ENCODE data around the gene CLRN3.

Gene CLRN3

DNA sequence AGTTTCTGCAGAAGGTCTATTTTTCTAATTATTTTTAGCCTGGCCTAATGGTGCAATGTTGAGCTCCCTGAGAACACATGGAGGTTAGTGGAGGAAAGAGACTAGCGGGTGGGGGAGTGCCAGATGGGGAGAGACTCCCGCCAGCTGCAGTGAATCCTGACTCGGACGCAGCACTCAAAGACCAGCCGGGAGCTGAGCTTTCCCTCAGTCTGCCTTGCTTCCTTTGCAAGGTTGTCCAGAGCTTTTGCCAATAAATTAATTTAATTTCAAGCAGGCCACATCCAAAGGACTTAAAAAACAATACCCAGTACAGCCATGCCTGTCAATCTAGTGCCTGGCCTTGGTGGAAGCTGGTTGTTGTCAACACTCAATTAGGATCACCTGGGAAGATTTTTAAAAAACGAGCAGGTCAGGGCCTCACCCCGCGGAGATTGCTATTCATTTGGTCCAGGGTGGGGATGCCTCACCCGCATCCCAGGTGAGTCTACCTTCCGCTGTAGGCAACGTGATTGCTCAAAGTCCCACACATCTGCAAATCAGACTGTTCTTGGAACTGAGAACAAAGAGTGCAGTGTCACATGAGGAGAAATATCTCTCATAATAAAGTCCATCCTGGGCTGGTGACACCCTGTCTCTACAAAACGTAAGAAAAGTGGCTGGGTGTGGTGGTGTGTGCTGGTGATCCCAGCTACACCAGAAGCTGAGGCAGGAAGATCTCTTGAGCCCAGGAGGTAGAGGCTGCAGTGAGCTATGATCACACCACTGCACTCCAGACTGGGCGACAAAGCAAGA is 4.0 kb downstream of the CLRN3 start:
- no peaks in the 10 kb centered on the region for H3K79me2 ChIP-seq (ENCODE audit: insufficient read depth, low read length)
- TF ChIP-seq, protein P1, sequence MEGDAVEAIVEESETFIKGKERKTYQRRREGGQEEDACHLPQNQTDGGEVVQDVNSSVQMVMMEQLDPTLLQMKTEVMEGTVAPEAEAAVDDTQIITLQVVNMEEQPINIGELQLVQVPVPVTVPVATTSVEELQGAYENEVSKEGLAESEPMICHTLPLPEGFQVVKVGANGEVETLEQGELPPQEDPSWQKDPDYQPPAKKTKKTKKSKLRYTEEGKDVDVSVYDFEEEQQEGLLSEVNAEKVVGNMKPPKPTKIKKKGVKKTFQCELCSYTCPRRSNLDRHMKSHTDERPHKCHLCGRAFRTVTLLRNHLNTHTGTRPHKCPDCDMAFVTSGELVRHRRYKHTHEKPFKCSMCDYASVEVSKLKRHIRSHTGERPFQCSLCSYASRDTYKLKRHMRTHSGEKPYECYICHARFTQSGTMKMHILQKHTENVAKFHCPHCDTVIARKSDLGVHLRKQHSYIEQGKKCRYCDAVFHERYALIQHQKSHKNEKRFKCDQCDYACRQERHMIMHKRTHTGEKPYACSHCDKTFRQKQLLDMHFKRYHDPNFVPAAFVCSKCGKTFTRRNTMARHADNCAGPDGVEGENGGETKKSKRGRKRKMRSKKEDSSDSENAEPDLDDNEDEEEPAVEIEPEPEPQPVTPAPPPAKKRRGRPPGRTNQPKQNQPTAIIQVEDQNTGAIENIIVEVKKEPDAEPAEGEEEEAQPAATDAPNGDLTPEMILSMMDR (conservative IDR thresholded peaks at IDR 0.05; ENCODE audit: low read length), result no peak
- TF ChIP-seq EZH2phosphoT487 (IDR thresholded peaks at IDR 0.05; ENCODE audit: borderline replicate concordance), result no peak
- H3K4me2 ChIP-seq (ENCODE audit: low read depth, low read length, poor library complexity, severe bottlenecking), result no peak overlapping the region
- H3K9me2 ChIP-seq (replicated peaks; ENCODE audit: low read depth, low read length), result no peaks in the 10 kb centered on the region
- H4K20me1 ChIP-seq (ENCODE audit: insufficient read depth, low read length, poor library complexity, severe bottlenecking), result no peaks in the 10 kb centered on the region
- H3K4me1 ChIP-seq (ENCODE audit: insufficient read depth, low read length, poor library complexity, severe bottlenecking), result no peaks in the 10 kb centered on the region
- no peaks in the 10 kb centered on the region for H3K27me3 ChIP-seq (ENCODE audit: insufficient read depth, low read length, poor library complexity, severe bottlenecking)
- H3K9ac ChIP-seq (ENCODE audit: low read depth, low read length, poor library complexity, severe bottlenecking), result no peak overlapping the region
- no peaks in the 10 kb centered on the region for H3F3A ChIP-seq (ENCODE audit: low read depth)
- no peak overlapping the region for H2AFZ ChIP-seq (ENCODE audit: low read length)
- H3K9me3 ChIP-seq (ENCODE audit: insufficient read depth, low read depth, low read length), result no peaks in the 10 kb centered on the region
- H3K36me3 ChIP-seq (ENCODE audit: insufficient read depth, low read length), result no peaks in the 10 kb centered on the region
- no peak overlapping the region for H3K4me3 ChIP-seq (ENCODE audit: low read length, poor library complexity, severe bottlenecking)

- no peaks in the 10 kb centered on the region for H4K20me1 ChIP-seq (ENCODE audit: insufficient read depth, low read length, poor library complexity, severe bottlenecking)
- no peaks in the 10 kb centered on the region for H3K79me2 ChIP-seq (ENCODE audit: insufficient read depth, low read length)
- no peak overlapping the region for H3K9ac ChIP-seq (ENCODE audit: low read depth, low read length, poor library complexity, severe bottlenecking)
- H3K9me3 ChIP-seq (ENCODE audit: insufficient read depth, low read depth, low read length), result no peaks in the 10 kb centered on the region
- H2AFZ ChIP-seq (ENCODE audit: low read length), result no peak overlapping the region
- no peak overlapping the region for H3K4me3 ChIP-seq (ENCODE audit: low read length, poor library complexity, severe bottlenecking)
- no peaks in the 10 kb centered on the region for H3K9me2 ChIP-seq (replicated peaks; ENCODE audit: low read depth, low read length)
- TF ChIP-seq EZH2phosphoT487 (IDR thresholded peaks at IDR 0.05; ENCODE audit: borderline replicate concordance), result no peak
- TF ChIP-seq, protein P1 (conservative IDR thresholded peaks at IDR 0.05; ENCODE audit: low read length), result no peak
- no peaks in the 10 kb centered on the region for H3K36me3 ChIP-seq (ENCODE audit: insufficient read depth, low read length)
- H3K4me2 ChIP-seq (ENCODE audit: low read depth, low read length, poor library complexity, severe bottlenecking), result no peak overlapping the region
- H3K27me3 ChIP-seq (ENCODE audit: insufficient read depth, low read length, poor library complexity, severe bottlenecking), result no peaks in the 10 kb centered on the region
- H3K4me1 ChIP-seq (ENCODE audit: insufficient read depth, low read length, poor library complexity, severe bottlenecking), result no peaks in the 10 kb centered on the region
- H3F3A ChIP-seq (ENCODE audit: low read depth), result no peaks in the 10 kb centered on the region
Observed at GRCh38 chr10:127887541-127888415, 5.0 kb downstream of the CLRN3 start.

DNA sequence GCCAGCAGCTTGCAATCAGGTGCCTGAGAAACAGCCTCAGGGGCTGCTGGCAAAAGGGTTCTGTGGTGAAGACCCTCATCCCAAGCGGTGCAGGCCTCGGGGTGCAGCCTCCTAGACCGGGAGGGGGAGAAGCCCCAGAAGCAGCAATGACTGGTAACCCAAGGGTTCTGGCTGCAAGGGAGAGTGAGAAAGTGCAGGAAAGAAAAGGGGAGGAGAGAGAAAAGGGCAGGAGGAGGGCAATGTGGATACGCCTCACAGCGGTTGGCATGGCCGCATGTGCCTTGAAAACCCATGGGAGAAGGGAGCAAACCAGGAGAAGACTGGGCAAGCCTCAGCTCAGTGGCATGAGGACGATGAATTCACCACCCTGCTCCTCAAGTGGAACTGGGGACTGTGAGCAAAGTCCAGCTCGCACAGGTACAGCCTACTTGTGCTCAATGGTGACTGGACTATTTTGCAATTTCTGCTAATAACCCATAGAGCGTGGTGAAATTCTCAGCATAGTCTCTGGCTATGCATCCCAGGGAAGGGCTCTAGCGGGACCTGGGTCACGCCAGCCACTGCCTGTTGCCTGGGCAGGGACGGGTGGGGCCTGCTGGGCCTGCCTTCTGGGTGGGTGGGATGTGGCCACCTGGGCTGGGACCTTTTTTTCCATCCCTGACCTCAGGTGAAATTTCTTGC is 6.2 kb downstream of the CLRN3 start:
- H3F3A ChIP-seq (ENCODE audit: low read depth), result no peaks in the 10 kb centered on the region
- no peaks in the 10 kb centered on the region for H3K27me3 ChIP-seq (ENCODE audit: insufficient read depth, low read length, poor library complexity, severe bottlenecking)
- no peaks in the 10 kb centered on the region for H3K36me3 ChIP-seq (ENCODE audit: insufficient read depth, low read length)
- H3K4me1 ChIP-seq (ENCODE audit: insufficient read depth, low read length, poor library complexity, severe bottlenecking), result peaks cover 3% of the 10 kb centered on the region
- H2AFZ ChIP-seq (ENCODE audit: low read length), result no peak overlapping the region
- no peak overlapping the region for H3K4me3 ChIP-seq (ENCODE audit: low read length, poor library complexity, severe bottlenecking)
- H3K9ac ChIP-seq (ENCODE audit: low read depth, low read length, poor library complexity, severe bottlenecking), result no peak overlapping the region
- H3K4me2 ChIP-seq (ENCODE audit: low read depth, low read length, poor library complexity, severe bottlenecking), result no peak overlapping the region
- no peaks in the 10 kb centered on the region for H3K79me2 ChIP-seq (ENCODE audit: insufficient read depth, low read length)
- TF ChIP-seq EZH2phosphoT487 (IDR thresholded peaks at IDR 0.05; ENCODE audit: borderline replicate concordance), result no peak
- TF ChIP-seq, protein P1 (conservative IDR thresholded peaks at IDR 0.05; ENCODE audit: low read length), result no peak
- H3K9me3 ChIP-seq (ENCODE audit: insufficient read depth, low read depth, low read length), result no peaks in the 10 kb centered on the region
- H3K9me2 ChIP-seq (replicated peaks; ENCODE audit: low read depth, low read length), result no peaks in the 10 kb centered on the region
- H4K20me1 ChIP-seq (ENCODE audit: insufficient read depth, low read length, poor library complexity, severe bottlenecking), result no peaks in the 10 kb centered on the region

All from Loucy (cell line).